TTC549 (cell line): ENCODE measurements around the gene PSMD13.
"Not testable (repeated sequence)": the region's sequence is repeated elsewhere in the genome, so short reads cannot be mapped to it uniquely, and the experiment has no call there.

ENCODE experiments used
- FAIRE-seq: peaks from 2 replicates; lab custom pipeline; 2012; peaks lifted over from hg19 to GRCh38; lab: Jason Lieb, UNC

PSMD13 gene

GRCh38 chr11:236774-237767 lies at the start of gene PSMD13:
Gene PSMD13, plus strand, starts transcription at chr11:236976. Its CDS starts 74 bp downstream, at chr11:237050.
- no peak for FAIRE-seq

GRCh38 chr11:189200-189783 lies 47.5 kb upstream of the PSMD13 start:
- not testable (repeated sequence) for FAIRE-seq

- not testable (repeated sequence) for FAIRE-seq
Measured at GRCh38 chr11:189843-190311, 46.9 kb upstream of the PSMD13 start.

GRCh38 chr11:190546-190945 lies 46.2 kb upstream of the PSMD13 start:
- FAIRE-seq, result not testable (repeated sequence)

- FAIRE-seq, result peak; percentile 29
Measured at GRCh38 chr11:191490-192478, 45.0 kb upstream of the PSMD13 start.

- FAIRE-seq, result not testable (repeated sequence)
Measured at GRCh38 chr11:192674-193128, 44.1 kb upstream of the PSMD13 start, which contains the start of gene SCGB1C1. Gene SCGB1C1, plus strand, starts transcription at chr11:193078. Its CDS starts 22 bp downstream, at chr11:193100.

- not testable (repeated sequence) for FAIRE-seq
Measured at GRCh38 chr11:193481-193880, 43.3 kb upstream of the PSMD13 start.

- FAIRE-seq, result no peak
Measured at GRCh38 chr11:196786-197731, 39.7 kb upstream of the PSMD13 start.

GRCh38 chr11:197741-198235 lies 39.0 kb upstream of the PSMD13 start:
- no peak for FAIRE-seq

- FAIRE-seq, result no peak
Measured at GRCh38 chr11:198236-198806, 38.5 kb upstream of the PSMD13 start.

GRCh38 chr11:199004-199581 lies 37.7 kb upstream of the PSMD13 start:
- FAIRE-seq, result no peak

GRCh38 chr11:199782-200181 lies 37.0 kb upstream of the PSMD13 start:
- FAIRE-seq, result no peak

- no peak for FAIRE-seq
Measured at GRCh38 chr11:200224-201003, 36.4 kb upstream of the PSMD13 start.

- no peak for FAIRE-seq
Measured at GRCh38 chr11:201966-202365, 34.8 kb upstream of the PSMD13 start.

GRCh38 chr11:202490-202889 lies 34.3 kb upstream of the PSMD13 start:
- no peak for FAIRE-seq

GRCh38 chr11:203056-203944 lies 33.5 kb upstream of the PSMD13 start:
- FAIRE-seq, result no peak

- no peak for FAIRE-seq
Measured at GRCh38 chr11:203945-204586, 32.7 kb upstream of the PSMD13 start.
